Karpas-422 (cell line): ENCODE data around the gene GRK5. TPM values are rescaled to one million over a fixed set of nuclear protein-coding genes. Genes with fewer than 3 reads are reported as not detected.
"Not testable (repeated sequence)": the region's sequence is repeated elsewhere in the genome, so short reads cannot be mapped to it uniquely, and the experiment has no call there.

Experiments
- DNase-seq: peaks from one replicate; pipeline ENCODE4 v3.0.0-alpha.2; 2015
- H2AFZ ChIP-seq: fragments of 200-600 bp; sonication (generic); 2 replicates; pipeline ENCODE4 v1.6.1; 2014; ENCODE audit warnings: antibody characterized with exemption, low read length, mixed read lengths
- H3K27ac ChIP-seq: fragments of 200-600 bp; sonication (generic); 2 replicates; pipeline ENCODE4 v1.5.1; 2014; ENCODE audit warnings: mild to moderate bottlenecking, low read length, moderate library complexity
- H3K27me3 ChIP-seq: fragments of 200-600 bp; sonication (generic); 2 replicates; pipeline ENCODE4 v1.6.1; 2014; ENCODE audit warnings: low read length, mixed read lengths
- H3K36me3 ChIP-seq: fragments of 200-600 bp; sonication (generic); 2 replicates; pipeline ENCODE4 v1.6.1; 2014; ENCODE audit warnings: low read length, mixed read lengths; ENCODE audit not compliant: insufficient read depth
- H3K4me1 ChIP-seq: fragments of 200-600 bp; sonication (generic); 2 replicates; pipeline ENCODE4 v1.6.1; 2014; ENCODE audit warnings: mild to moderate bottlenecking, low read length, mixed read lengths
- H3K4me2 ChIP-seq: fragments of 200-600 bp; sonication (generic); 2 replicates; pipeline ENCODE4 v1.6.1; 2014; ENCODE audit warnings: low read length, low read depth, mild to moderate bottlenecking; ENCODE audit not compliant: poor library complexity, severe bottlenecking
- H3K4me3 ChIP-seq: fragments of 200-600 bp; sonication (generic); 2 replicates; pipeline ENCODE4 v1.5.1; 2014; ENCODE audit warnings: mild to moderate bottlenecking, antibody characterized with exemption, low read length, mixed read lengths
- H3K79me2 ChIP-seq: fragments of 200-600 bp; sonication (generic); 2 replicates; pipeline ENCODE4 v1.6.1; 2014; ENCODE audit warnings: mild to moderate bottlenecking, low read length, mixed read lengths
- H3K9ac ChIP-seq: fragments of 200-600 bp; sonication (generic); 2 replicates; pipeline ENCODE4 v1.6.0; 2014; ENCODE audit warnings: low read length
- H3K9me2 ChIP-seq: fragments of 200-600 bp; sonication (generic), shearing (Covaris generic); replicated peaks from 2 replicates; pipeline ENCODE4 v1.6.0; 2014; ENCODE audit warnings: mild to moderate bottlenecking, low read length, moderate library complexity; ENCODE audit not compliant: insufficient read depth
- H3K9me3 ChIP-seq: fragments of 300-700, 200-600 bp; sonication (generic); 2 replicates; pipeline ENCODE4 v1.6.1; 2014; ENCODE audit warnings: low read length, mixed read lengths
- H4K20me1 ChIP-seq: fragments of 200-600 bp; sonication (generic); 2 replicates; pipeline ENCODE4 v1.6.1; 2014; ENCODE audit warnings: mild to moderate bottlenecking, antibody characterized with exemption, low read length, low read depth; ENCODE audit not compliant: insufficient read depth
- total RNA-seq: library from RNA; depleted of rRNA; stranded (reverse); fragments of >200 nt; shearing (Covaris generic); gene quantifications from 2 replicates; pipeline ENCODE4 v1.2.3, GENCODE V29; 2014; ENCODE audit warnings: low replicate concordance

Gene GRK5
- total RNA-seq, 1 experiment from 2014 or later, result 4.5 TPM

DNA sequence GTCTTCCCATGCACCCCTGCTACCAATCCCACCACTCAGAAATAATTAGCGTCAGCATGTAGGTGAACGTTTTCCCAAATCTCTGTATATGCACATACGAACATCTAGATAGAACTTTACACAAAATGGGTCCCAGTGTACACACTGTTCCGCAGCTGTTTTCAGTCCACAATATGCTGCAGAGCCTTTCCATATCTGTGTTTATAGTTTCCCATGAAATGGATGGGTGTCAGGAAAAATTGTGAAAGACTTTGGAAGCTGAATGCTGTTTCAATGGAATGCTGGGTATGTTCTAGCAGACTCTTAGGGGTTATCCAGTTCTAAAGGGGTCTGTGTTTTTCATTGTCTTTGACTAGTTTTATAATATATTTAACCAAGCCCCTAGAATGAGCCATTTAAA is 13.8 kb downstream of the GRK5 start:
- H3K4me1 ChIP-seq, result peaks cover 33% of the 10 kb centered on the region
- H3K79me2 ChIP-seq, result no peaks in the 10 kb centered on the region
- no peak overlapping the region for H3K9ac ChIP-seq
- 0 out of 2 replicates have a peak, but pooled peaks cover 3% of the 10 kb centered on the region for H4K20me1 ChIP-seq
- H3K9me2 ChIP-seq, result no peaks in the 10 kb centered on the region
- H3K27me3 ChIP-seq, result no peaks in the 10 kb centered on the region
- H3K4me3 ChIP-seq, result 0 out of 2 replicates have a peak overlapping the region, but pooled peaks have one; percentile 26
- H3K27ac ChIP-seq, result no peak overlapping the region; the same call in 1 of the 2 replicates
- no peaks in the 10 kb centered on the region for H3K9me3 ChIP-seq
- no peaks in the 10 kb centered on the region for H3K36me3 ChIP-seq
- H3K4me2 ChIP-seq, result peak overlapping the region; percentile 62
- DNase-seq, result no peak
- no peak overlapping the region for H2AFZ ChIP-seq

DNA sequence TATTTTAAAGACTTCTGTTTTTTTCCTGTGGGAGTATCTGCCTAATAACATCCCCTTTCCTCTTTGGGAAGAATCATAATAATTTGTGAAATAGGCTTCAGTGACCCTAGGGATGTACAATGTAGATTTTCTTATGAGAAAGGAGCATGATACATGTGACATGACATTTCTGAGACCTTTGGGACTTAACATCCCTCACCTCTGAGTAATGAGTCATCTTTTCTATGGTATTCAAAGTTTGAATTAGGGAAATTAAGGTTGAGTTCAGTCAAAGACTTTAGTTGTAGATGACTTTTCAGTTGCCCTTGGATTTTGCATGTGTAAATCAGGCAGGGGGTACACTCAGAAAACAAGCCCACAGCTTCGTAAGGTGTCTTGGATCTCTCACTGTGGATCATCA is 14.3 kb downstream of the GRK5 start:
- peak overlapping the region; percentile 4; the same call in 1 of the 2 replicates for H3K9ac ChIP-seq
- peak overlapping the region; percentile 0; the same call in 1 of the 2 replicates for H3K27ac ChIP-seq
- no peaks in the 10 kb centered on the region for H3K9me3 ChIP-seq
- H3K9me2 ChIP-seq, result no peaks in the 10 kb centered on the region
- no peaks in the 10 kb centered on the region for H3K27me3 ChIP-seq
- H3K36me3 ChIP-seq, result no peaks in the 10 kb centered on the region
- H2AFZ ChIP-seq, result no peak overlapping the region
- H3K4me2 ChIP-seq, result peak overlapping the region; percentile 62
- H3K79me2 ChIP-seq, result no peaks in the 10 kb centered on the region
- DNase-seq, result peak; percentile 89
- peak overlapping the region; percentile 26 for H3K4me3 ChIP-seq
- peaks cover 33% of the 10 kb centered on the region for H3K4me1 ChIP-seq
- 0 out of 2 replicates have a peak, but pooled peaks cover 3% of the 10 kb centered on the region for H4K20me1 ChIP-seq

DNA sequence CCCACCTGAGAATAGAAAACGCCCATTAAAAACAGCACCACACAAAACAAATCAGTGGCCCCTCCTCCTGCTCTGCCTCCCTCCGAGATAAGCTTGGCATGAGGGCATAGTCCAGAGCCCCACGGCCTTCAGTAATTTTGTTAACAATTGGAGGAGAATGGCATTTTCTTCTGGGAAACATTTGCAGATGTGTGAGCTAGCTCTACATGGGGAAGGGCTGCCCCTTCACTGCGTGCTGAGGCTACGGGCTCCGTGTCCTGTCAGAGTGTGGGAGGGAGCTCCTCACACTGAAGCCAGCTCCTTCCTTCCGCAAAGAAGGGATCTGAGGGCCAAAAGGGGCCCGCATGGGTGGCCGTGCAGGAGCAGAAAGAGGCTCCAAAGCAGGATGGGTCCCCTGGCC is 15.2 kb downstream of the GRK5 start:
- H3K79me2 ChIP-seq, result no peaks in the 10 kb centered on the region
- no peaks in the 10 kb centered on the region for H3K27me3 ChIP-seq
- peaks cover 33% of the 10 kb centered on the region for H3K4me1 ChIP-seq
- H3K4me2 ChIP-seq, result peak overlapping the region; percentile 62
- H3K9me2 ChIP-seq, result no peaks in the 10 kb centered on the region
- no peaks in the 10 kb centered on the region for H3K36me3 ChIP-seq
- H2AFZ ChIP-seq, result no peak overlapping the region
- no peak overlapping the region for H3K27ac ChIP-seq
- no peaks in the 10 kb centered on the region for H3K9me3 ChIP-seq
- H4K20me1 ChIP-seq, result 0 out of 2 replicates have a peak, but pooled peaks cover 3% of the 10 kb centered on the region
- H3K4me3 ChIP-seq, result peak overlapping the region; percentile 26
- no peak overlapping the region for H3K9ac ChIP-seq
- no peak for DNase-seq

DNA sequence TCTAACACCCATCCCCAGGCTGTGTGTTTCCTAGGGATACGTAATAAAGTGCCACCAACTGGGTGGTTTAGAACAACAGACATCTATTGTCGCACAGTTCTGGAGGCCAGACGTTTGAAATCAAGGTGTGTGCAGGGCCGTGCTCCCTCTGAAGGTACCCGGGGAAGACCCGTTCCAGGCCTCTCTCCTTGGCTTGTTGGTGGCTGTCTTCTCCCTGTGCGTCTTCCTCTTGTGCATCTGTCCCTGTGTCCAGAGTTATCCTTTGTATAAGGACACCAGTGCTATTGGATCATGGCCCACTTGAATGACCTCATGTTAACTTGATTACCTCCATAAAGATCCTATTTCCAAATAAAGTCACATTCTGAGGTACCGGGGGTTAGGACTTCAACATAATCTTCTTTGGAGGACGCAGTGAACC is 15.6 kb downstream of the GRK5 start:
- DNase-seq, result no peak
- peaks cover 33% of the 10 kb centered on the region for H3K4me1 ChIP-seq
- H3K79me2 ChIP-seq, result no peaks in the 10 kb centered on the region

DNA sequence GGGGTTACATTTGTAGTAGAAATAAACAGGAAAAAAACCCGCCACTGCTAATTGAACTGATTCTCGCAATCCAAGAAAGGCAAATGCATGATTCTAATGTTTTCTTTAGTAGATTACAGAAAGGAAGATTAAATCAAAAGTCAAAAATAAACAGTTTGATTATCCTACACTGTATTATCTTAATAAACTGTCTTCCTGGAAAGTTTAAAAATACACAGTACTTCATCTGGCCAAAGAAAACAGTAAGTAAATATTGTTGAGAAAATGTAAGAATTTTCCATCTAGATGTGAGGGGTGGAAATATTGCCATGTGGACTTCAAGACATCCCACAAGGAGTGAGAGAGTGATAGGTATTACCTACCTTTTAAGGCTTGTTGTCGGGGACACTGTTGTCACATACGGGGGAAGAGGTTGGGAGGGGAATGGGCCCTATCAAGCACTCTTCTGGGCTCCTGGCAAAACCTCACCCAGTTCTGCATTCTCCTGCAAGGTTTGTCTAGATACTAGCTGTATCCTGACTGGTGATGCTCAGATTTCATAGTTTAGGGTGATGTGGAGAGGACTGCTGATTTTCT is 17.8 kb downstream of the GRK5 start:
- Histone ChIP-seq H3K4me3 (no peak overlapping the region), H3K4me1 (peaks cover 33% of the 10 kb centered on the region), H2AFZ (no peak overlapping the region), H3K27ac (no peak overlapping the region), H3K9me3 (no peaks in the 10 kb centered on the region), H4K20me1 (0 out of 2 replicates have a peak, but pooled peaks cover 3% of the 10 kb centered on the region), H3K27me3 (no peaks in the 10 kb centered on the region), H3K9me2 (no peaks in the 10 kb centered on the region), H3K4me2 (no peak overlapping the region), H3K36me3 (no peaks in the 10 kb centered on the region), H3K79me2 (no peaks in the 10 kb centered on the region), H3K9ac (no peak overlapping the region)
- DNase-seq, result no peak

More for the DNA sequence above, 15.6 kb downstream of the GRK5 start:
- Histone ChIP-seq H3K4me3 (no peak overlapping the region), H3K9ac (no peak overlapping the region), H3K27me3 (no peaks in the 10 kb centered on the region), H3K4me2 (no peak overlapping the region), H3K9me3 (no peaks in the 10 kb centered on the region), H3K27ac (no peak overlapping the region), H3K9me2 (no peaks in the 10 kb centered on the region), H4K20me1 (0 out of 2 replicates have a peak, but pooled peaks cover 3% of the 10 kb centered on the region), H2AFZ (no peak overlapping the region), H3K36me3 (no peaks in the 10 kb centered on the region)

DNA sequence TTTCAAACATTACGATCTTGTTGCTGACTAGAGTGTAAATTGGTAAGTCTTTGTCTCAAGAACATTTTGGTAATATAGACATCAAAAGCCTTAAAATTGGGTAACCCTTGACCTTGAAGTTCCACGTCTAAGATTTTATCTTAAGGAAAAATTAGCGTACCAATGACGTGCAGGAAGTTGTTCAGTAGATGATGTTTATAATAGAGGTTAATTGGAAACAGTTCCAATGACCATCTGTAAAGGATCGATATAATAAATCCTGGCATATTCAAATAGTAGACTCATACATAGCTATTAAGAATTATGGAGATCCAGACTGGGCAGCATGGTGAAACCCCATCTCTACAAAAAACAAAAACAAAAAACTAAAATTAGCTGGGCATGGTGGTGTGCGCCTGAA is 20.5 kb downstream of the GRK5 start:
- no peaks in the 10 kb centered on the region for H3K36me3 ChIP-seq
- no peak for DNase-seq
- H3K4me2 ChIP-seq, result no peak overlapping the region
- H3K79me2 ChIP-seq, result no peaks in the 10 kb centered on the region
- H3K9me2 ChIP-seq, result no peaks in the 10 kb centered on the region
- H3K27ac ChIP-seq, result no peak overlapping the region
- H2AFZ ChIP-seq, result no peak overlapping the region
- H3K9ac ChIP-seq, result no peak overlapping the region
- H3K9me3 ChIP-seq, result no peaks in the 10 kb centered on the region
- peaks cover 11% of the 10 kb centered on the region for H3K4me1 ChIP-seq
- H4K20me1 ChIP-seq, result 0 out of 2 replicates have a peak, but pooled peaks cover 3% of the 10 kb centered on the region
- H3K4me3 ChIP-seq, result no peak overlapping the region
- no peaks in the 10 kb centered on the region for H3K27me3 ChIP-seq

DNA sequence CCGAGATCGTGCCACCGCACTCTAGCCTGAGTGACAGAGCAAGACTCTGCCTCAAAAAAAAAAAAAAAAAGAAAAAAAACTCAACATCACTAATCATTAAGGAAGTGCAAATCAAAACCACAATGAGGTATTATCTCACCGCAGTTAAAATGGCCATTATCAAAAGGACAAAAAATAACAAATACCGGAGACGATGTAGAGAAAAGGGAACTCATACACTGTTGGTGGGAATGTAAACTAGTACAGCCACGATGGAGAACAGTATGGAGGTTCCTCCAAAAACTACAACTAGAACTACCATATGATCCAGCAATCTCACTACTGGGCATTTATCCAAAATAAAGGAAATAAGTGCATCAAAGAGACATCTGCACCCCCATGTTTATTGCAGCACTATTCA is 24.3 kb downstream of the GRK5 start:
- Histone ChIP-seq H3K27me3 (no peaks in the 10 kb centered on the region), H3K4me2 (no peak overlapping the region), H3K9ac (no peak overlapping the region), H2AFZ (no peak overlapping the region), H3K4me3 (no peak overlapping the region), H3K36me3 (no peaks in the 10 kb centered on the region), H3K27ac (no peak overlapping the region), H3K79me2 (no peaks in the 10 kb centered on the region), H3K4me1 (peaks cover 9% of the 10 kb centered on the region), H3K9me2 (no peaks in the 10 kb centered on the region), H3K9me3 (no peaks in the 10 kb centered on the region), H4K20me1 (no peaks in the 10 kb centered on the region)
- no peak for DNase-seq

DNA sequence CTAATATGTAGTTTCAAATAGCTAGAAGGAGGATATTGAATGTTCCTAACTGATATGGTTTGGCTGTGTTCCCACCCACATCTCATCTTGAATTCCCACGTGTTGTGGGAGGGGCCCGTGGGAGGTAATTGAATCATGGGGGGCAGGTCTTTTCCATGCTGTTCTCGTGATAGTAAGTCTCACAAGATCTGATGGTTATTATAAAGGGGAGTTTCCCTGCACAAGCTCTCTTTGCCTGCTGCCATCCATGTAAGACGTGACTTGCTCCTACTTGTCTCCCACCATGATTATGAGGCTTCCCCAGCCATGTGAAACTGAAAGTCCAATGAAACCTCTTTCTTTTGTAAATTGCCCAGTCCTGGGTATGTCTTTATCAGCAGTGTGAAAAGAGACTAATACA is 25.1 kb downstream of the GRK5 start:
- not testable (repeated sequence) for H3K9me2 ChIP-seq, H2AFZ ChIP-seq, H3K4me1 ChIP-seq, H3K4me2 ChIP-seq, DNase-seq, H3K9me3 ChIP-seq, H3K27me3 ChIP-seq, H3K36me3 ChIP-seq, H3K4me3 ChIP-seq, H3K9ac ChIP-seq, H4K20me1 ChIP-seq, H3K79me2 ChIP-seq, H3K27ac ChIP-seq
